ENCODE results near the gene MUS81.

Gene MUS81

GRCh38 chr11:65870307-65870658 is 10.1 kb downstream of the MUS81 start:
- H3K27ac ChIP-seq (ENCODE audit: low read length), result no peak overlapping the region
- H4K20me1 ChIP-seq (ENCODE audit: insufficient read depth, low read length), result peaks cover 10% of the 10 kb centered on the region
- DNase-seq (no peak), ATAC-seq (ENCODE audit: insufficient read depth, low read depth) (no peak)
- no peak overlapping the region for H3K9ac ChIP-seq (ENCODE audit: low read depth, low read length)
- H3K27me3 ChIP-seq (ENCODE audit: insufficient read depth, low read length, poor library complexity), result no peaks in the 10 kb centered on the region
- H3K79me2 ChIP-seq (ENCODE audit: insufficient read depth, low read length), result no peaks in the 10 kb centered on the region
- peaks cover 21% of the 10 kb centered on the region for H3K36me3 ChIP-seq (ENCODE audit: insufficient read depth, low read length)
- H3K4me3 ChIP-seq (ENCODE audit: low read depth in 1 of 2, low read length in 2 of 2), result no peak overlapping the region
- peaks cover 19% of the 10 kb centered on the region for H3K4me1 ChIP-seq (ENCODE audit: insufficient read depth, low read length)
- H2AFZ ChIP-seq (ENCODE audit: low read depth, low read length), result no peak overlapping the region
- H3K4me2 ChIP-seq (ENCODE audit: insufficient read depth, low read length), result no peak overlapping the region
- TF ChIP-seq CTCF (IDR thresholded peaks at IDR 0.05; ENCODE audit: borderline replicate concordance, extremely low read depth, low read length, poor library complexity, severe bottlenecking) (no peak), EZH2 (IDR thresholded peaks at IDR 0.05; ENCODE audit: borderline replicate concordance, low read depth, low read length, severe bottlenecking) (no peak)
- H3K9me3 ChIP-seq (ENCODE audit: insufficient read depth, low read length, severe bottlenecking), result no peaks in the 10 kb centered on the region

- Histone ChIP-seq H3K4me1 (ENCODE audit: insufficient read depth, low read length) (peaks cover 19% of the 10 kb centered on the region), H3K27me3 (ENCODE audit: insufficient read depth, low read length, poor library complexity) (no peaks in the 10 kb centered on the region), H2AFZ (ENCODE audit: low read depth, low read length) (no peak overlapping the region), H3K4me3 (ENCODE audit: low read depth in 1 of 2, low read length in 2 of 2) (no peak overlapping the region), H4K20me1 (ENCODE audit: insufficient read depth, low read length) (peaks cover 5% of the 10 kb centered on the region; the same call in 1 of the 2 replicates), H3K9me3 (ENCODE audit: insufficient read depth, low read length, severe bottlenecking) (no peaks in the 10 kb centered on the region), H3K4me2 (ENCODE audit: insufficient read depth, low read length) (no peak overlapping the region), H3K36me3 (ENCODE audit: insufficient read depth, low read length) (peaks cover 14% of the 10 kb centered on the region), H3K79me2 (ENCODE audit: insufficient read depth, low read length) (no peaks in the 10 kb centered on the region), H3K27ac (ENCODE audit: low read length) (no peak overlapping the region), H3K9ac (ENCODE audit: low read depth, low read length) (no peak overlapping the region)
- TF ChIP-seq EZH2 (IDR thresholded peaks at IDR 0.05; ENCODE audit: borderline replicate concordance, low read depth, low read length, severe bottlenecking), result no peak
- TF ChIP-seq CTCF (IDR thresholded peaks at IDR 0.05; ENCODE audit: borderline replicate concordance, extremely low read depth, low read length, poor library complexity, severe bottlenecking), result no peak
- DNase-seq, result no peak
- ATAC-seq (ENCODE audit: insufficient read depth, low read depth), result no peak
Observed at GRCh38 chr11:65870706-65871681, 10.8 kb downstream of the MUS81 start.

- H2AFZ ChIP-seq (ENCODE audit: low read depth, low read length), result no peak overlapping the region
- H3K36me3 ChIP-seq (ENCODE audit: insufficient read depth, low read length), result peaks cover 5% of the 10 kb centered on the region
- ATAC-seq (ENCODE audit: insufficient read depth, low read depth) (no peak), DNase-seq (no peak)
- H3K4me3 ChIP-seq (ENCODE audit: low read depth in 1 of 2, low read length in 2 of 2), result no peak overlapping the region
- H3K9ac ChIP-seq (ENCODE audit: low read depth, low read length), result no peak overlapping the region
- no peak overlapping the region for H3K4me2 ChIP-seq (ENCODE audit: insufficient read depth, low read length)
- peaks cover 5% of the 10 kb centered on the region; the same call in 1 of the 2 replicates for H4K20me1 ChIP-seq (ENCODE audit: insufficient read depth, low read length)
- peaks cover 19% of the 10 kb centered on the region for H3K4me1 ChIP-seq (ENCODE audit: insufficient read depth, low read length)
- H3K9me3 ChIP-seq (ENCODE audit: insufficient read depth, low read length, severe bottlenecking), result no peaks in the 10 kb centered on the region
- TF ChIP-seq CTCF (IDR thresholded peaks at IDR 0.05; ENCODE audit: borderline replicate concordance, extremely low read depth, low read length, poor library complexity, severe bottlenecking) (no peak), EZH2 (IDR thresholded peaks at IDR 0.05; ENCODE audit: borderline replicate concordance, low read depth, low read length, severe bottlenecking) (no peak)
- H3K27me3 ChIP-seq (ENCODE audit: insufficient read depth, low read length, poor library complexity), result no peaks in the 10 kb centered on the region
- H3K79me2 ChIP-seq (ENCODE audit: insufficient read depth, low read length), result no peaks in the 10 kb centered on the region
- no peak overlapping the region for H3K27ac ChIP-seq (ENCODE audit: low read length)
Observed at GRCh38 chr11:65871811-65872548, 11.7 kb downstream of the MUS81 start.
